Thyroid gland (tissue), 4 donors: Measurements from ENCODE around the gene GPAM.
"Not testable (repeated sequence)": the region's sequence is repeated elsewhere in the genome, so short reads cannot be mapped to it uniquely, and the experiment has no call there.

ENCODE experiments used
- POLR2A ChIP-seq, 2 donors: fragments of 450-650 bp; IDR thresholded peaks; one replicate each; pipeline ENCODE4 v1.6.1; 2017; ENCODE audit warnings: antibody characterized with exemption in 2 of 2, mild to moderate bottlenecking in 2 of 2, moderate library complexity in 1 of 2
- TF ChIP-seq, protein P1 (sequence below), 6 experiments: fragments of 200-600 bp in 3 of 6; fragments of 450-650 bp in 3 of 6; sonication (generic) in 3 of 6; IDR thresholded peaks; one replicate each; pipeline ENCODE4 v1.5.1; 2016 to 2019; ENCODE audit warnings: antibody characterized with exemption in 6 of 6, mild to moderate bottlenecking in 2 of 6, inconsistent platforms in 1 of 6, moderate library complexity in 1 of 6

DNA sequence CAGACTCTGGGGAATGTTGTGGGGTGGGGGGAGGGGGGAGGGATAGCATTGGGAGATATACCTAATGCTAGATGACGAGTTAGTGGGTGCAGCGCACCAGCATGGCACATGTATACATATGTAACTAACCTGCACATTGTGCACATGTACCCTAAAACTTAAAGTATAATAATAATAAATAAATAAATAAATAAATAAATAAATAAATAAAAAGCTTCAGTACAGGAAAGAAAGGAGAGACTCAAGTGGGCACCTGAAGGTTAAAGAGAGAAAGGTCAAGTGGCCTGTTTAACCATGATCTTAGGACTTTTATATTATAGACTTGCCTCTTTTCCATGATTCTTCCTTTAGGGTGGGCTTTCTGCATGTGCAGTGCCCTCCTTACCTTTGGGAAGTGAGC is 73.8 kb downstream of the GPAM start:
- TF ChIP-seq, protein P1, sequence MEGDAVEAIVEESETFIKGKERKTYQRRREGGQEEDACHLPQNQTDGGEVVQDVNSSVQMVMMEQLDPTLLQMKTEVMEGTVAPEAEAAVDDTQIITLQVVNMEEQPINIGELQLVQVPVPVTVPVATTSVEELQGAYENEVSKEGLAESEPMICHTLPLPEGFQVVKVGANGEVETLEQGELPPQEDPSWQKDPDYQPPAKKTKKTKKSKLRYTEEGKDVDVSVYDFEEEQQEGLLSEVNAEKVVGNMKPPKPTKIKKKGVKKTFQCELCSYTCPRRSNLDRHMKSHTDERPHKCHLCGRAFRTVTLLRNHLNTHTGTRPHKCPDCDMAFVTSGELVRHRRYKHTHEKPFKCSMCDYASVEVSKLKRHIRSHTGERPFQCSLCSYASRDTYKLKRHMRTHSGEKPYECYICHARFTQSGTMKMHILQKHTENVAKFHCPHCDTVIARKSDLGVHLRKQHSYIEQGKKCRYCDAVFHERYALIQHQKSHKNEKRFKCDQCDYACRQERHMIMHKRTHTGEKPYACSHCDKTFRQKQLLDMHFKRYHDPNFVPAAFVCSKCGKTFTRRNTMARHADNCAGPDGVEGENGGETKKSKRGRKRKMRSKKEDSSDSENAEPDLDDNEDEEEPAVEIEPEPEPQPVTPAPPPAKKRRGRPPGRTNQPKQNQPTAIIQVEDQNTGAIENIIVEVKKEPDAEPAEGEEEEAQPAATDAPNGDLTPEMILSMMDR (IDR thresholded peaks at IDR 0.05): not testable (repeated sequence)
- TF ChIP-seq POLR2A (IDR thresholded peaks at IDR 0.05): not testable (repeated sequence)
